Lower lobe of right lung (tissue), 2 donors: ENCODE measurements around the gene PRRT2. TPM values are rescaled to one million over a fixed set of nuclear protein-coding genes. Genes with fewer than 3 reads are reported as not detected.

ENCODE experiments used
- ATAC-seq, 2 donors: fragments of 200-7000 bp; cut with Tn5 transposase; one replicate each; pipeline ENCODE4 v1.9.1; 2020 to 2022; ENCODE audit warnings: mild to moderate bottlenecking in 2 of 2, moderate library complexity in 2 of 2
- DNase-seq: peaks from one replicate; pipeline ENCODE4 v3.0.0-alpha.2; 2020
- H3K27ac ChIP-seq: fragments of 200-600 bp; one replicate; pipeline ENCODE4 v1.8.0; 2022
- H3K27me3 ChIP-seq: fragments of 200-600 bp; one replicate; pipeline ENCODE4 v1.8.0; 2022; ENCODE audit warnings: low read depth
- H3K36me3 ChIP-seq: fragments of 200-600 bp; one replicate; pipeline ENCODE4 v1.8.0; 2022; ENCODE audit warnings: mild to moderate bottlenecking
- H3K4me1 ChIP-seq: fragments of 200-600 bp; one replicate; pipeline ENCODE4 v1.8.0; 2022
- H3K4me3 ChIP-seq: fragments of 200-600 bp; one replicate; pipeline ENCODE4 v1.8.0; 2022; ENCODE audit warnings: mild to moderate bottlenecking
- H3K9me3 ChIP-seq: fragments of 200-600 bp; one replicate; pipeline ENCODE4 v1.8.0; 2022
- intact Hi-C: fragments of 100-400 bp; cut with DNase I; formaldehyde crosslinking; loops from one replicate; pipeline ENCODE4 v1.11.0; 2022
- total RNA-seq: library from RNA; stranded (reverse); fragmentation: NEBNext Ultra II Directional; extraction: Animal tissue kit (Norgen Biotek cat#: 25700); gene quantifications from one replicate; pipeline ENCODE4 v1.2.1, GENCODE V29; 2021
- TF ChIP-seq, protein P1 (sequence below): fragments of 200-600 bp; IDR thresholded peaks from one replicate; pipeline ENCODE4 v1.8.0; 2022; ENCODE audit warnings: antibody characterized with exemption, mild to moderate bottlenecking
- donor health status: DM: no; HTN: yes; CAD: no; lungs with severe emphysema.

Gene PRRT2
- total RNA-seq, 1 donor from 2014 or later: 3.2 TPM

DNA sequence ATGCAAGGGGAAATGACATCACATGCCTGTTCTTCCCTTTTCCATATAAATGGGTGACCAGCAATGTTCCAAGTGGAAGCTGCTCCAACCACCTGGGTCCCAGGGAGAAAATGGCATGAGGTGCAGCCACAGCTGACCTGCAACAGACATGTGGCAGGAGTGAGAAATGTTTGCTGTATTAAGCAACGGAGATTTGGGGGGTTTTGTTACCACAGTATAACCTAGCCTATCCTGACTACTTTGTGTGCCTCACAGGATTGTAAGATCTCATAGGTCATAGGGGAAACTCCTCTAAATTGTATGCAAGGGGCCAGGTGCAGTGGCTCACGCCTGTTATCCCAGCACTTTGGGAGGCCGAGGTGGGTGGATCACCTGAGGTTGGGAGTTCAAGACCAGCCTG lies 39.0 kb downstream of the PRRT2 start:
- intact Hi-C loops: no loop called here
- Histone ChIP-seq H3K27me3 (no peaks in the 10 kb centered on the region), H3K9me3 (no peaks in the 10 kb centered on the region), H3K4me3 (no peak overlapping the region), H3K27ac (no peak overlapping the region), H3K4me1 (peaks cover 14% of the 10 kb centered on the region), H3K36me3 (peaks cover 26% of the 10 kb centered on the region)
- TF ChIP-seq, protein P1, sequence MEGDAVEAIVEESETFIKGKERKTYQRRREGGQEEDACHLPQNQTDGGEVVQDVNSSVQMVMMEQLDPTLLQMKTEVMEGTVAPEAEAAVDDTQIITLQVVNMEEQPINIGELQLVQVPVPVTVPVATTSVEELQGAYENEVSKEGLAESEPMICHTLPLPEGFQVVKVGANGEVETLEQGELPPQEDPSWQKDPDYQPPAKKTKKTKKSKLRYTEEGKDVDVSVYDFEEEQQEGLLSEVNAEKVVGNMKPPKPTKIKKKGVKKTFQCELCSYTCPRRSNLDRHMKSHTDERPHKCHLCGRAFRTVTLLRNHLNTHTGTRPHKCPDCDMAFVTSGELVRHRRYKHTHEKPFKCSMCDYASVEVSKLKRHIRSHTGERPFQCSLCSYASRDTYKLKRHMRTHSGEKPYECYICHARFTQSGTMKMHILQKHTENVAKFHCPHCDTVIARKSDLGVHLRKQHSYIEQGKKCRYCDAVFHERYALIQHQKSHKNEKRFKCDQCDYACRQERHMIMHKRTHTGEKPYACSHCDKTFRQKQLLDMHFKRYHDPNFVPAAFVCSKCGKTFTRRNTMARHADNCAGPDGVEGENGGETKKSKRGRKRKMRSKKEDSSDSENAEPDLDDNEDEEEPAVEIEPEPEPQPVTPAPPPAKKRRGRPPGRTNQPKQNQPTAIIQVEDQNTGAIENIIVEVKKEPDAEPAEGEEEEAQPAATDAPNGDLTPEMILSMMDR: no peak
- no peak for DNase-seq
- no peak for ATAC-seq

DNA sequence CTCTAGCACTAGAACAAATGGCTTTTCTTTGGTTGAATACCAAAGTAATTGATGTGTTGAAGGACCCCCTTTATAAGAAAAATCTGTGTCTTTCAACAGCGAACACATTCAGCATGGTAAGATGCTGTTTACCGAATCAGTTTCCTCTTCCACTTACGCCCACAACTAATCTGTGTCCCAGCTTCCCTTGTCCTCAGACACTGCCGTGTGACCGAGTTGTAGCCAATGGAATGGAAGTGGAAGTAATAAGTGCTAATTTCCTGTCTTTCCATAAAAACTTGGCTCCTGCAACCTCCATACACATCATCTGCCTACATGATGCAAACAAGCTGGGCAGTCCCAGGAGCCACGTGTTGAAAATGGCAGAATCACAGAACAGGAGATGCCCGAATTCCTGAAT lies 40.7 kb downstream of the PRRT2 start:
- Histone ChIP-seq H3K4me1 (peaks cover 14% of the 10 kb centered on the region), H3K36me3 (peaks cover 9% of the 10 kb centered on the region), H3K27ac (peak overlapping the region; percentile 19), H3K4me3 (no peak overlapping the region), H3K9me3 (no peaks in the 10 kb centered on the region), H3K27me3 (no peaks in the 10 kb centered on the region)
- no peak for DNase-seq
- TF ChIP-seq, protein P1: no peak
- intact Hi-C loops: no loop called here
- peak; percentile 13 to 33 for ATAC-seq

DNA sequence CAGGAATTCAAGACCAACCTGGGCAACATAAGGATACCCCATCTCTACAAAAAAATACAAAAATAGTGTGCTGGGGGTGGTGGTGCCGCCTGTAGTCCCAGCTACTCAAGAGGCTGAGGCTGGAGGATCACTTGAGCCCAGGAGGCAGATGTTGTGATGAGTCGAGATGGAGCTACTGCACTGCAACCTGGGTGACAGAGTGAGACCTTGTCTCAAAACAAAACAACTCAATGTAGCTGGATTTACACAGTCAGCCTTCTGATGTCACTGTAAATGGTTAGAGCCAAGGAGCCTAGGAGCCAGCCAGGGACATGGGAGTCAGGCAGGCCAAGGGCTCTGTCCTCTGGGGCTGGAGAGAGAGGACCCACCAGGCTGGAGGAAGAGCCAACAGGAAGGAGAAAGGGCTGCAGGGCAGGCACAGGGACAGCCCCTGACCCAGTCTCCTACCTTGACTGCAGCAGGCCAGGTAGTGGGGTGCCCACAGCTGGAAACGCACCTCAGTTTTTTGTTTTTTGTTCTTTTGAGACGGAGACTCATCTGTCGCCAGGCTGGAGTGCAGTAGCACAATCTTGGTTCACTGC lies 42.6 kb downstream of the PRRT2 start:
- DNase-seq (no peak), ATAC-seq (no peak)
- TF ChIP-seq, protein P1: no peak
- Histone ChIP-seq H3K27me3 (no peaks in the 10 kb centered on the region), H3K9me3 (no peaks in the 10 kb centered on the region), H3K36me3 (peaks cover 15% of the 10 kb centered on the region), H3K4me3 (no peak overlapping the region), H3K4me1 (no peaks in the 10 kb centered on the region), H3K27ac (no peak overlapping the region)
- intact Hi-C loops: no loop called here

DNA sequence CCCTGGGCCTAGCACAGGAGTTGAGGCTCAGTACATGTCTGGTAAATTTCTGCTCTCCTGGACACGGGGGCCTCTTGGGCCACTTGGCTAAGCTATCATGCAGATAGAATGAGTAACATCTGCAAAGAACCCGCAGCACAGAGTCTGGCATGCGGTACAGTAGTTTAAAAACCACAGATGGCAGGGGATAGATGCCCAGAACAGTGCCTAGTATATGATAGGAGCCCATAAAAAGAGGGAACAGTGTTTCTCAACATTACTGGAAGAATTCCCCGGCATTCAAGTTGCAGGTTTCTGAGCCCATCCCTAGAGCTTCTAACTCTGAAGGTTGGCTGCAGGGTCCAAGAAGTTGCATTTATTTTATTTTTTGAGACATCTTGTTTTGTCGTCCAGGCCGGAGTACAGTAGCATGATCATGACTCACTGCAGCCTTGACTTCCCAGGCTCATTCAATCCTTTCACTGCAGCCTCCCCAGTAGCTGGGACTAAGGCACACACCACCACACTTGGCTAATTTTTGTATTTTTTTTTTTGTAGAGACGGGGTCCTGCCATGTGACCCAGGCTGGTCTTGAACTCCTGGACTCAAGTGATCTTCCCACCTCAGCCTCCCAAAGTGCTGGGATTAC lies 45.3 kb downstream of the PRRT2 start:
- no peak for DNase-seq
- intact Hi-C loops: no loop called here
- no peaks in the 10 kb centered on the region for H3K9me3 ChIP-seq
- TF ChIP-seq, protein P1: no peak
- H3K36me3 ChIP-seq: peaks cover 34% of the 10 kb centered on the region
- H3K27me3 ChIP-seq: no peaks in the 10 kb centered on the region
- peaks cover 15% of the 10 kb centered on the region for H3K4me1 ChIP-seq
- no peak overlapping the region for H3K27ac ChIP-seq
- no peak overlapping the region for H3K4me3 ChIP-seq
- no peak for ATAC-seq

DNA sequence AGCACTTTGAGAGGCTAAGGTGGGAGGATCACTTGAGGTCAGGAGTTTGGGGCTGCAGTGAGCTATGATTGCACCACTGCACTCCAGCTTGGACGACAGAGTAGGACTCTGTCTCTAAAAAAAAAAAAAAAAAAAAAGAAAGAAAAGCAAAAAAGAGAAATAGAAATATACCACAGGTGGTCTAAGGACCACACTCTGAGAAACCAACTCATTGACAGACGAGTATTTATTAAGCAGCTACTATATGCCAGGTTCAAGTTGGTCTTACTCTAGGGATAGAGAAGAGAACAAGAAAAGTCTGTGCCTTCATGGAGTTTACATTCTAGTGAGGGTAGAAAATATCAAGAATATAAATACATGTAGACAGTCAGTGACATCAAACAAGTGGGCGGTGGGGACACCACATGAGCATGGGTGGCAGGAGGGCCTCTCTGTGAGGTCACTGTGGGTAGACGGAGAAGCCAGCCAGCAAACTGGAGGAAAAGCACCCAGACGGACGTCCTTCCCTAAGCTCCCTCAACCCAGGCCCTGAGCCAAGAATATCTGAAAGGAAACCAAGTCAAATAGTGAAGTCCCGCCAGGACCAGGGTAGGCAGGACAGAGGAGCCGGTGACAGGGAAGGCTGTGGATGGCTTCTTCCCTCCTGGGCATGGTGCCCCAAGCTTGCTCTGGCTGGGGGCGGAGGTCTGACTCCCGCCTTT lies 46.3 kb downstream of the PRRT2 start:
- Histone ChIP-seq H3K4me3 (no peak overlapping the region), H3K4me1 (peaks cover 17% of the 10 kb centered on the region)
- ATAC-seq: no peak

More for the DNA sequence above, 46.3 kb downstream of the PRRT2 start:
- Histone ChIP-seq H3K27me3 (no peaks in the 10 kb centered on the region), H3K9me3 (no peaks in the 10 kb centered on the region), H3K36me3 (peaks cover 34% of the 10 kb centered on the region), H3K27ac (no peak overlapping the region)
- intact Hi-C loops: no loop called here
- TF ChIP-seq, protein P1: no peak
- DNase-seq: no peak
